GM19239 (cell line): ENCODE measurements around the gene CCDC150.
A peak's percentile ranks its signal among the peaks of the same experiment; 100 is the strongest.
"Not testable (repeated sequence)": the region's sequence is repeated elsewhere in the genome, so short reads cannot be mapped to it uniquely, and the experiment has no call there.

ENCODE experiments used
- DNase-seq: peaks from one replicate; pipeline ENCODE4 v3.0.0; 2011; ENCODE audit warnings: low spot score; ENCODE audit not compliant: insufficient read length
- FAIRE-seq: peaks from 2 replicates; lab custom pipeline; 2011; peaks lifted over from hg19 to GRCh38; lab: Jason Lieb, UNC

The CCDC150 gene

DNA sequence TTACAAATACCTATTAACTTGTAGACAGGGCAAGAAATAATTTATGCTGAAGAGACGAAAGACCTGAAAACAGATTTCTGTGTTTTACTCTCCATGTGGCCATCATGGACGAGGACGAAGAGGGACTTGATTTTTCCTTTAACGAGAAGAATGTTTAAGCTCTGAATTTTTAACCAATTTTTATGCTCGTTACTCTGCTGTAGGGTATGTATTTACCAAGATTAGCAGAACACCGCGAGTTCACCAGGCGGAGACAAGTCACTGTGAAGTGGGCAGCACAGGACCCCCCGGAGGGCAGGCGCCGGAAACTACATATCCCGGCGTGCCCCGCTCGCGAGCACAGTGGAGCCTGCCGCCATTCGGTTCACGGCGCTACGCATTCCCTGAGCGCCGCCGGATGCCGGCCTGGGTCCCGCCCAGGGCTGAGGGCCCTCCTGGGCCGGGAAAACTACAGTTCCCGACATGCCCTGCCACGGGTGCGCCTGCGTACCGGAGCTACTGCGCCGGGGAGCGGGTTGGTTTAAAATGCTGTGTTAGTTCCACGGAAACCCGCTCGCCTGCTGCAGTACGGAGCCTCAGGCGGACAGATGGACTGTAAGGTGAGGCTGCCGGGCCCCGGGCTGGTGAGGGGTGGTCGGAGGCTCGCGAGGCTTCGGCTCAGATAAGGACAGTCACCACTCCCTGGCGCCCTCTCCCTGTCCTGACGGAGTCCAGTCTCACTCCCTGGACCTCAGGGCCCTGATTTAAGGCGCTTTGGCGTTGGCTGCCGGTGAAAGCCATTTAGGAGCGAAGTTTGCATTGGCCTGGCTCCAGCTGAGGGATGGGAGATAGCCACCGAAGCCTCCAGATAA lies at the start of gene CCDC150:
Gene CCDC150 (plus strand): TSS at position 536 of the 851 bp plus-strand sequence. CDS start 52 bp downstream, at position 588.
- DNase-seq (peak; percentile 92), FAIRE-seq (peak; percentile 97)

DNA sequence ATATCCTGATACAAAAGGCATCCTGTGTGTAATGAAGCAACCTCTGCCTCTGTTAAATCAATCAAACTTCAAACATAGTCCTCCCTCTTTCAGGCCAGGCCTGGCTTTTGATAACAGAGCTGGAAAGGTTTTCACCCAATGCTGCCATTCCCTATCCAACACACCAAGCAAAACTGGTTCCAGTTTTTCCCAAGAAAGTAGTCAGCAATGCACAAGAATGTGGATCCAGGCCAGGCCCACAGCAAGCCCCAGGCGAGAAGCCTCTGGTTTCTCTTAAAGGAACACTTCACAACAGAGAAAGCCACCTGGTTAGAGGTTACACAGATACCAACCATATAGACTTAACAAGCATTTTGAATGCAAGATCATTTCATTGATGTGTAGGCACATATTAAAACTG lies 49.2 kb upstream of the CCDC150 start:
- DNase-seq = no peak
- FAIRE-seq = no peak

DNA sequence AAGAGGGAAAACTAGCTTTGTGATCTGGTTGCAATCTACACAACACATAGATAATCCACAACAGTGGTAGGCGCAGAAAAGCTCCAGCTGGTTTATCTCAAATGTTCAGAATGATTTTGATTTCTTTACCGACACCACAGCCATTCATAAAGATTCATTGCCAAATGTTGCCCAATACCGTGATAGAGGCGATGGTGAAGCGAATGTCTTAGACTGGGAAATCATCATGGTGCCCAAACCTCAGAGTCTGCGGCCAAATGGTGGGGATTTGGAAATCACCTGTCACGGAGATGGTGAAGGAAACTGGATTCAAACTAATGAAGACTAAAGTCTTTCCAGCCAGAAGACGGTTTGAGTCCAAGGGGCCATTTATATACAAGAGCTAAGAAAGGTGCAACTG lies 48.5 kb upstream of the CCDC150 start:
- FAIRE-seq (no peak), DNase-seq (no peak)

DNA sequence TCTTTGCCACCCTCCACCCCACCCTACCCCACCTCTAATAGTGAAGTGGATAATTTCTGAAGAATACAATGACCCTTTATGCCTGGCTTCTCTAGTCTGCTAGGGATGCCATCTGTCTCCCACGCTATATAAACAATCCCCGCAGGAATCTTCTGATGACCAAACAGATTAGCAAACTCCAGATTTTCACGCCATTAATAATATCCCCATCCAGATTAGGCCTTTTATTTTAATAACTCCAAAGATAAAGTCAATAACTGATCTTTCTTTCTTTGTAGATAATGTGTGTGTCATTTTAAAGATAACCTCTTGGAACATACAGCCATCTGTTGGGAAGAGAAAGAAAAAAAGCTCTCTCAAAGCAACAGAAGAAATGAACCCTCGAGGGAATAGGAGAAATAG lies 47.9 kb upstream of the CCDC150 start:
- no peak for DNase-seq
- FAIRE-seq = no peak

DNA sequence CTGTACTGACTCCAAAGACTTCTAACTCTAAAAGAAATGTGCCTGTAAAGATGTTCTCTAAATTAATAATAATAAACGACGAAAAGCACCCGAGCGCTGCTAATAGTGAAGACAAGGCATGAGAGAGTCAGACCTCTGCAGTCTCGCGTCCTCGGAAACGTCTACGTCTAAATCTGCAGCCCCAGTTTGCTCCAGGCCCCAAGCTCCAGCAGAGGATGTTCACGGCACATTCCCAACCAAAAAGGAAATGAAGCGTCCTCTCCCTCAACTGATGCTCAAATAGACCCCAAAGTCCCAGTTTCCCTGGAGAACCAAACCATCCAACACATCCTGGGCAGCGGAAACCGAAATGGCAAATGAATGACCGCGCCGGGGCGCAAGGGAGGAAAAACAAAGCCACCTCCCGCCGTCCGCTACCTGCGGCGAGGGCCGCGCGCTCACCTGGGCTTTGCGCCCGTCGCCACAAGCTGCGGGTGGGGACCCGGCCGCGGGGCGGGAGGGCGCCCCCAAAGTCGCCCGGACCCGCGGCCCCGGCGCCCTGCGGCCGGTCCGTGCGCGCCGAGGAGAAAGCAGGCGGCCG lies 47.1 kb upstream of the CCDC150 start:
- FAIRE-seq (no peak), DNase-seq (no peak)

DNA sequence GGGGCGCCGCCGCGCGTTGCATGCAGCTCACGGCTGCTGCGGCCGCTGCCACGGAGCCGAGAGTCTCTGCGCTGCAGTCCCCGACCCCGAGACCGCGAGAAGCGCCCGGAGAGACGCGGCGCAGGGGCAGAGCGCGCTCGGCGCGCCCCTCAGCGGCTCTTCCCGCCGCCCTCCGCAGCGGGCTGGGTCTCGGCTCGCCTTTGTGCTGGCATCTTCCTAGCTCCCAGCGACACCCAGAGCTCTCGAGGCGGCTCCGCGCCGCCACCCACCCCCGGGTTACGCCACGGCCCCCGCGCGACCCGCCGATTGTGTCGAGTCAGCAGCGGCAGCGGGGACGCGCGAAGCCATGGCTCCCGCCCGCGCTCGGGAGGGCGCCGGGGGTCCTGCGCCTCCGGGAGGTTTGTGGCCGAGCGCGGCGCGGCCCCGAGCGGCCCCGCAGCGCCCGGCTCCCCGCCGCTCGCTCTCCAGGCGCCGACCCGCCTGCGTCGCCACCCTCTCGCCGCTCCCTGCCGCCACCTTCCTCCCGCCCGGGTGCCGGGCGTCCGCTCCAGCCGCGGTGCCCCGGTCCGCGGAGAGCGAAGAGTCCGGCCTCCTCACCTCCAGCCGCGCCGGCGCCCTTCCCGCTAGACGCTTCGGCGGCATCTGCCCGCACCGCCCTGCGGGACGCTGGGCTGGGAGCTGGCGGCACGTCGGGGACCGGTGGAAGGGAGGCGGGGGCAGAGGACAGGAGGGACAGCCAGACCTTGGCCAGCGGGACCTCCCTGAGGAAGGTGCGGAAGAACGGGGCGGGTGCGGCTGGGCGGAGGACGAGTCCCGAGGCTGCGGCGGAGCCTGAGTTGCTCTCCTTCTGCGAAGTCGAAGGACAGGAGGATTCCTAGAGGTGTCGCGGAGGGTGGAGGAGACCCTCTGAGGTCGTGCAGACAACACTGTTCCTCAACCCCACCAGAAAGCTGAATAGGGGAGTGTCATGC lies 46.3 kb upstream of the CCDC150 start, which contains the start of gene HECW2:
Gene HECW2 (minus strand): TSS at position 644 of the 971 bp plus-strand sequence.
- FAIRE-seq (no peak), DNase-seq (peak; percentile 40)

DNA sequence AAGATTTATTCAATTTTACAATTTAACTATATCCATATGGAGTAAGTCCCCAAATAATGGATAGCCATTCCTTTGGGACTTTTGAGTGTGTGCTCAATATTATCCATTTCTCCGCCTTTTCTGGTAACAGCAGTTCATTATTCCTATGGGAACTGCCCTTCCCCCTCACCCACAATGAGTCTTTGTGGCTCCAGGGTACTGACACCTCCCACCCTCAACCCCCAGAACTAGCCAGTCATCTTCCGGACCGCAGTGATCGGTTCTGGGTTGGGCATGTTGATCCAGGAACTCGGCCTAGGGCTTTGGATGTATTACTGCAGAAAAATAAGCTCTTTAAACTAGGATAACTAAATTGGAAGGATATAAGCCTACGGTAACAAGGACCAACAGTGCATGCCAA lies 45.4 kb upstream of the CCDC150 start:
- FAIRE-seq (no peak), DNase-seq (no peak)

DNA sequence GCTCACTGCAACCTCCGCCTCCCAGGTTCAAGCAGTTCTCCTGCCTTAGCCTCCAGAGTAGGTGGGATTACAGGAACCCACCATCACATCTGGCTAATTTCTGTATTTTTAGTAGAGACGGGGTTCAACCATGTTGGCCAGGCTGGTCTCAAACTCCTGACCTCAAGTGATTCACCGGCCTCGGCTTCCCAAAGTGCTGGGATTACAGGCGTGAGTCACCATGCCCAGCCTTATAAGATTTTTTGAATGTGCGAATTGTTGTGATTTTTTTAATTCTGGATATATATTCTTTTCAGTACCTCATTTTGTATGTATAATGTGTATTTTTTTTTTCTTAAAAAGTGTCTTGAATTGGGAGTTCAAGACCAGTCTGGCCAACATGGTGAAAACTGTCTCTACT lies 42.0 kb upstream of the CCDC150 start:
- FAIRE-seq (no peak), DNase-seq (no peak)

DNA sequence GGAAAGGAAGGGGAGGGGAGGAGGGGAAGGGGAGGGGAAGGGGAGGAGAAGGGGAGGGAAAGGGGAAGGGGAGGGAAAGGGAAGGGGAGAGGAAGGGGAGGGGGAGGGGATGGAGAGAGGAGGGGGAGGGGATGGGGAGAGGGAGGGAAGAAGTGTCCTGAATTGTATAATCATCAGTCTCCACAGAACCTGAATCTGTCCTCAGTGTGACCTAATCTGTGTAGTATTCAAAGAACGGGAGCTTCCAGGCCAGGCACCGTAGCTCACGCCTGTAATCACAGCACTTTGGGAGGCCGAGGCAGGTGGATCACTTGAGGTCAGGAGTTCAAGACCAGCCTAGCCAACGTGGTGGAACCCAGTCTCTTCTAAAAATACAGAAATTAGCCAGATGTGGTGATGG lies 41.1 kb upstream of the CCDC150 start:
- DNase-seq (no peak), FAIRE-seq (no peak)

DNA sequence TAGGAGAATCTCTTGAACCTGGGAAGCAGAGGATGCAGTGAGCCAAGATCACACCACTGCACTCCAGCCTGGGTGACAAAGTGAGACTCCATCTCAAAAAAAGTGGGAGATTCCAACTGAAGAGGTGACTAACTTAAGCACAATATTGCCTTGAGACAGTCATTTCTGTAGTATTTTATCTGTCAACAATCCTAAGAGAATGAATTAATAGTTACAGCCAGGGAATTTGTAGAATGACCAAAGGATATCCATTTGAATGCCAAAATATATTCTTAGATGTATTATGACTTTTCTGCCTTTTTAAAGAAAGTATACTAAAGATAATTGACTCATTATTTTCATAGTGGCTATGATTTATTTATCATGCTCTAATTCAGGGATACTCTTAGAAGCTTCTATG lies 40.7 kb upstream of the CCDC150 start:
- DNase-seq (no peak), FAIRE-seq (no peak)

DNA sequence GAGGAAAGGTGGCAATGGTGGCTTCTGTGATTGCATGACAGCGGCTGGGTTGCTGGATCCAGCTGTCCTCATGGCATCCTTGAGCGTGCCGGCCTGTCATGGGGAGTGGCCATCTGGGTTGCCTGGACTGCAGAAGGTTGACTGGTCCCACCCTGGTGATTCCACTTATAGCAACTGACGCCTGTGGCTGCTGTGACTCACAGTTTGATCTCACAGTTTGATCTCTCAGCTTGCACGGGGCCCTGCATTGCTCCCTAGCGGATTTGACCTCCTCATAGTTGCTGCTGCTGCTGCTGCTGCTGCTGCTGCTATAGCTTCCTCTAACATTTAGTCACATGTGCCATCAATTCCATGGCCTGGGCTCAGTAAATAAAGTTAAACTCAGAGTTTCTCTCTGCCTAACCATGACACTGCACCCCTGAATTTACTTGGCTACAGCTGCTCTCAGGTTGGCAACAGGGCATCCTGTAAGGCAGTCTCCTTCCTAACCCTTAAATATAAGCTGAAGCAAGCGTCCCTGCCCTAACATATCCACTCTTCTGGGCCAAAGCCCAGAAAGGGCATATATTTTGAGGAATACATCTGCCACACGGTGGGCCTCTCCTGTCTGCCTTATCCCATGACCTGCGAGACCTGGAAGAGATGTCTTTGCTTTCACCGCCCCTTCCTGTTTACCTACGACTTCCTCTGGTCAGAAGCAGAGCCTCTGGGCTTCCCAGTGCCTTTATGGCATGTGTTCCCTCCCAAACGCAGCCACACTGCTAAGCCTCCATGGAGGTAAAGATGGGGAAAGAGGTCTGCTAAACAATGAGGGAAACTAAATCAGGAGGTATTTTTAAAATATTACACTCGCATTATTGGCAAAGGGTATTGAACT lies 37.8 kb upstream of the CCDC150 start:
- no peak for FAIRE-seq
- DNase-seq = no peak

DNA sequence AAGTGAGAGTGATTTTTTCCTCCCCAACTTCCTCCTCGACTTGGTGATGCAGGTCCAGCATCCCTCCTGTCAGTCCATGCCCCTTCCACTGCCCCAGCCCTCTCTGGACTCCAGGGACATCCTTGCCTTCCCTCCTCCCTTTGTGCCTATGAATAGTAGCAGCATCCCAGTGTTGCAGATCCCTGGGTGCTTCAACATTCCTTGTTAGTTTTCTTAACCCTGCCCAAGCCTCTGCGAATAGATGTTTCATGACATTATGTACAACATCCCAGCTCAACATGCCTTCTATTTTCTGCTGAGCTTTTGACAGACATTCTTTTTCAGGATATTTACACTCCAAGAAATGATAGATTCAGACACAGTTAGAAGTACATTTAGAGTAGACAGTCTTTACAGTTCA lies 35.3 kb upstream of the CCDC150 start:
- DNase-seq (no peak), FAIRE-seq (no peak)

DNA sequence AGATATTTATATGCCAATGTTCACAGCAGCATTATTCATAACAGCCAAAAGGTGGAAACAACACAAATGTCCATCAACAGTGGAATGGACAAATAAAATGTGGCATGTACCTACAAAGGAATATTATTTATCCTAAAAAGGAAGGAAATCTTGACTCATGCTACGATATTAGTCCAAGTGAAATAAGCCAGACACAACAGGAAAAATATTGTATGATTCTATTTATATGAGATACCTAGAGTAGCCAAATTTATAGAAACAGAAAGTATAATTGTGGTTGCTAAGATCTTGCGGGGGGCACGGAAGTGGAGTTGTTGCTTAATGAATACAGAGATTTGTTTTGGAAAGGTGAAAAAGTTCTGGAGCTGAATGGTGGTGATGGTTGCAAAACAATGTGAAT lies 33.0 kb upstream of the CCDC150 start:
- FAIRE-seq (no peak), DNase-seq (no peak)

DNA sequence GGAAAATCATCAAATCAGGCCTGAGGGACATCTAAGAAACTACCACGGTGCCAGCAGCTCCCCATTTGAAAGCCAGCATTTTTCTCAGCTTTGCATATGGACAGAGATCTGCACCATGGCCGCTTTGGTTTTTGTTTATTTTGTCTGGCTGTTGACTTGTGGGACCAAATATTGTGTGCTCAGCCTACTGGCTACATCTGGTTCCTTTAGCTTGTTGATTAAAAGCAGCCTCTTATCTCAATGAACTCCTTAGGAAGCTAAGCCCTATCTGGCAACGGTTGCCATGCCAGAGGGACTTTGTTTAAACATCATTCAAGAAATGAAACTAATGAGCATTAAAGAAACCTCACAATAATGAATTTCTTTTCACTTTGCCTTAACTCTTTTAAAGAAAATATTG lies 32.4 kb upstream of the CCDC150 start:
- FAIRE-seq (no peak), DNase-seq (no peak)

DNA sequence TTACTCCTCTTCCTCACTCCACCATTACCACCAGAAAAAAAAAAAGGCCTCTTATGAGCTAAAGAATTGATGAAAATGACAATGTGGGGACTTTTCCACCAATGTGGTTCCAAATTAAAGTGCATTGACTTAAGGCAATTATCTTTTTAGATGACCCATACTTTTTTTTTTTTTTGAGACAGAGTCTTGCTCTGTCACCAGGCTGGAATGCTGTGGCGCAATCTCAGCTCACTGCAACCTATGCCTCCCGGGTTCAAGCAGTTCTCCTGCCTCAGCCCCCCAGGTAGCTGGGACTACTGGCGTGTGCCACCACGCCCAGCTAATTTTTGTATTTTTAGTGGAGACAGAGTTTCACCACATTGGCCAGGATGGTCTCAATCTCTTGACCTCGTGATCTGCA lies 31.6 kb upstream of the CCDC150 start:
- not testable (repeated sequence) for FAIRE-seq, DNase-seq

DNA sequence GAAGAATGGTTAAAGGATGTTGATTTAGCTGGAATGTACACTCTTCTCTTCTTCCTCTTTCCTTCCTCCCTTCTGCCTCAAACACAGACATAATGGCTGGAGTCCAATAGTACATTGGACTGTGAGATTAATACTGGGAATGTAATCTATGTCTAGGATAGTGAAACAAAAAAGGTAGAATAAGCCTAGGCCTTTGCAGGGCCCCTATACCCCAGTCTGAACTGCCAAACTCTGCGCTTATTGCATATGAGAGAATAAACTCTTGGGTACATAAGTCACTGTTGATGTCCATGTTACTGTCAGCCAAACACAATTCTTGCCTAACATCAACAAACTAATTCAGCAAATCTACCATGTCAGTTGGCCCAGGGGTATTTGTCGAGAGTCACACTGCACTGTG lies 29.7 kb upstream of the CCDC150 start:
- no peak for FAIRE-seq
- no peak for DNase-seq

DNA sequence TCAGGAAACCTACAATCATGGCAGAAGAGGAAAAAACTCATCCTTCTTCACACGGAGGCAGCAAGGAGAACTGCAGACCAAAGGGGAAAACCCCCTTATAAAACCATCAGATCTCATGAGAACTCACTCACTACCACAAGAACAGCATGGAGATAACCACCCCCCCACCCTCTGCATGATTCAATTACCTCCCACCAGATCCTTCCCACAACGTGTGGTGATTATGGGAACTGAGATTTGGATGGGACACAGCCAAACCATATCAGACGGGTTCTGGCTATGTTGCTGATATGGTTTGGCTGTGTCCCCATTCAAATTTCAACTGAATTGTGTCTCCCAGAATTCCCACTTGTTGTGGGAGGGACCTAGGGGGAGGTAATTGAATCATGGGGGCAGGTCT lies 28.7 kb upstream of the CCDC150 start:
- DNase-seq (no peak), FAIRE-seq (no peak)

DNA sequence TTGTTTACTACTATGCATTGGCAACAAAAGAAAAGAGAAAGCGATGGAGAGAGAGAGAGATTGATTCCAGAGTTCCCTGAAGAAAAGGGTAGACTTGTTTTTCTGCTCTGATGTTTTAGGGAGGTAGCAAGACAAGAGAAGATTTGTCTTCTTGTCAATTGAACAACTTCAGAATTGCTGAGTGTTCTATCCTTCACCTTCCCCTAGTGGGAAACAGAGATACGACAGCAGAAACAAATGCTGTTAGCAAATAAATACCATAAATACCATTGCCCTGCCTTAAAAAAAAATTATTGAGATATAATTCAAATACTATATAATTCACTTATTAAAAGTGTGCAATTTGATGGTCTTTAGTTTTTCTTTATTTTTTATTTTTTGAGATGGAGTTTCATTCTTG lies 26.2 kb upstream of the CCDC150 start:
- no peak for DNase-seq

DNA sequence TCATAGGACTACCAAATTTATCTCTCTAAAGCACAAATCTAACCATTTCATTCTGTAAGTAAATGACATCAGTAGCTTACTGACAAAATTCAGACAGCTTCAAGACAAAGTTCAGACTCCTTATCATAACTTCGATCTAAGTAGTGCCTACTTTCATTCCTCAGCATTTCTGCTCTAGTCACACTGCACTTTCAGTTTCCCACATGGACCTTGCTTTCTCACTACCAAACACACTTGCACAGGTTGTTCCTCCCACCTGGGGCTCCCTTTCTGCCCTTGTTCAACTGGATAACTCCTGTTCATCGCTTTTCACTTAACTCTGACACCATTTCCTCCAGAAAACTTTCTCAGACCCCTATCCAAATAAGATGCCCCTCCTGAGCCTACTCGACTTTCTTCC lies 22.1 kb upstream of the CCDC150 start:
- no peak for FAIRE-seq
- DNase-seq = no peak

More for the DNA sequence above, 26.2 kb upstream of the CCDC150 start:
- FAIRE-seq = no peak

DNA sequence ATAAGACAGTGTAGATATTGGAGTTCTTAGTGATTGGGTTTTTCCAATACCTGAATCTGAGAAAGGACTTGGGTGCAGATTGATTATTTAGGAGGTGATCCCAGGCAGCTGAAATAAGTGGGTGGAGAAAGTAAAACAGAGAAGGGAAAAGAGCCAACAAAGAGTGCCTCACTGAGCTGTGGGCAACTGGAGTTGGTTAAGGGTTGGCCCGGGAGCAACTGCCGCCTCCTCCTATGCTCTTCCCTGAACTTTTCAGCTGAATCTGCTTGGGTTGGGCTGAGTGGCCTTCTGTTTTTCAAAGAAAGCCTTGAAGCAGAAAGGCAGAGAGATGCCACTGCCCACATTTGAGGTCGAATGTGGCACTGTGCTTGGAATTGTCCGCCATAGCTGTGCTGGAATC lies 20.9 kb upstream of the CCDC150 start:
- DNase-seq = no peak
- FAIRE-seq = no peak
